ENCODE data around the gene NFASC. TPM values are rescaled to one million over a fixed set of nuclear protein-coding genes. Genes with fewer than 3 reads are reported as not detected.

NFASC gene
- total RNA-seq, 2 experiments from 2014 or later = not detected

- Mint-ChIP-seq H3K36me3 (ENCODE audit: low read depth) (no peaks in the 10 kb centered on the region), H3K4me3 (no peak overlapping the region), H3K9me3 (no peaks in the 10 kb centered on the region), H3K4me1 (ENCODE audit: low read depth) (no peaks in the 10 kb centered on the region), H3K27ac (no peak overlapping the region), H3K27me3 (peaks cover 12% of the 10 kb centered on the region)
- no peak for TF ChIP-seq CTCF (IDR thresholded peaks at IDR 0.05)
- H3K4me3 ChIP-seq (ENCODE audit: low read length) = no peak overlapping the region
- DNase-seq (no peak), ATAC-seq (ENCODE audit: poor library complexity) (no peak)
- peaks cover 0 to 3% of the 10 kb centered on the region in 2 experiments for H3K27me3 ChIP-seq (ENCODE audit: control insufficient read depth in 1 of 2, insufficient read depth in 2 of 2, low read length in 2 of 2)
- POLR2A ChIA-PET = no interaction called here
- H3K27ac ChIP-seq (ENCODE audit: low read depth in 1 of 2, low read length in 2 of 2) = no peak overlapping the region
- H3K4me1 ChIP-seq (ENCODE audit: insufficient read depth, low read length) = no peaks in the 10 kb centered on the region
- intact Hi-C loops (cut with DNase I, micrococcal nuclease) = no loop called here
- H3K36me3 ChIP-seq (ENCODE audit: insufficient read depth, low read length) = no peaks in the 10 kb centered on the region
- CTCF ChIA-PET = no interaction called here
- H3K9me3 ChIP-seq (ENCODE audit: control insufficient read depth in 1 of 2, insufficient read depth in 1 of 2, low read length in 2 of 2) = no peaks in the 10 kb centered on the region
Observed at GRCh38 chr1:205028924-205029323, 158.3 kb downstream of the NFASC start.

GRCh38 chr1:205030241-205030640 is 159.6 kb downstream of the NFASC start:
- peaks cover 0 to 3% of the 10 kb centered on the region in 2 experiments for H3K27me3 ChIP-seq (ENCODE audit: control insufficient read depth in 1 of 2, insufficient read depth in 2 of 2, low read length in 2 of 2)
- Mint-ChIP-seq H3K9me3 (peaks cover 2% of the 10 kb centered on the region), H3K4me1 (ENCODE audit: low read depth) (no peaks in the 10 kb centered on the region), H3K27ac (no peak overlapping the region), H3K27me3 (peaks cover 12% of the 10 kb centered on the region), H3K4me3 (no peak overlapping the region), H3K36me3 (ENCODE audit: low read depth) (no peaks in the 10 kb centered on the region)
- ATAC-seq (ENCODE audit: poor library complexity) (no peak), DNase-seq (no peak)
- no peak overlapping the region for H3K4me3 ChIP-seq (ENCODE audit: low read length)
- no peaks in the 10 kb centered on the region for H3K4me1 ChIP-seq (ENCODE audit: insufficient read depth, low read length)
- intact Hi-C loops (cut with DNase I, micrococcal nuclease) = no loop called here
- CTCF ChIA-PET = no interaction called here
- no peaks in the 10 kb centered on the region for H3K36me3 ChIP-seq (ENCODE audit: insufficient read depth, low read length)
- no peak overlapping the region for H3K27ac ChIP-seq (ENCODE audit: low read depth in 1 of 2, low read length in 2 of 2)
- H3K9me3 ChIP-seq (ENCODE audit: control insufficient read depth in 1 of 2, insufficient read depth in 1 of 2, low read length in 2 of 2) = no peaks in the 10 kb centered on the region
- POLR2A ChIA-PET = no interaction called here
- no peak for TF ChIP-seq CTCF (IDR thresholded peaks at IDR 0.05)

GRCh38 chr1:205030896-205031295 is 160.2 kb downstream of the NFASC start:
- Mint-ChIP-seq H3K36me3 (ENCODE audit: low read depth) (no peaks in the 10 kb centered on the region), H3K4me3 (no peak overlapping the region), H3K9me3 (peaks cover 3% of the 10 kb centered on the region), H3K27me3 (peaks cover 12% of the 10 kb centered on the region), H3K27ac (no peak overlapping the region), H3K4me1 (ENCODE audit: low read depth) (no peaks in the 10 kb centered on the region)
- no peak overlapping the region for H3K27ac ChIP-seq (ENCODE audit: low read depth in 1 of 2, low read length in 2 of 2)
- no peaks in the 10 kb centered on the region for H3K36me3 ChIP-seq (ENCODE audit: insufficient read depth, low read length)
- ATAC-seq (ENCODE audit: poor library complexity) (no peak), DNase-seq (no peak)
- intact Hi-C loops (cut with DNase I, micrococcal nuclease) = no loop called here
- peaks cover 0 to 4% of the 10 kb centered on the region in 2 experiments for H3K9me3 ChIP-seq (ENCODE audit: control insufficient read depth in 1 of 2, insufficient read depth in 1 of 2, low read length in 2 of 2)
- POLR2A ChIA-PET = no interaction called here
- H3K4me3 ChIP-seq (ENCODE audit: low read length) = no peak overlapping the region
- CTCF ChIA-PET = no interaction called here
- peaks cover 0 to 3% of the 10 kb centered on the region in 2 experiments for H3K27me3 ChIP-seq (ENCODE audit: control insufficient read depth in 1 of 2, insufficient read depth in 2 of 2, low read length in 2 of 2)
- TF ChIP-seq CTCF (IDR thresholded peaks at IDR 0.05) = no peak
- H3K4me1 ChIP-seq (ENCODE audit: insufficient read depth, low read length) = no peaks in the 10 kb centered on the region
